ENCODE data around the gene STRN3. TPM values are rescaled to one million over a fixed set of nuclear protein-coding genes. Genes with fewer than 3 reads are reported as not detected.

Gene STRN3
- total RNA-seq, 1 experiment from 2014 or later, result 52.1 TPM

DNA sequence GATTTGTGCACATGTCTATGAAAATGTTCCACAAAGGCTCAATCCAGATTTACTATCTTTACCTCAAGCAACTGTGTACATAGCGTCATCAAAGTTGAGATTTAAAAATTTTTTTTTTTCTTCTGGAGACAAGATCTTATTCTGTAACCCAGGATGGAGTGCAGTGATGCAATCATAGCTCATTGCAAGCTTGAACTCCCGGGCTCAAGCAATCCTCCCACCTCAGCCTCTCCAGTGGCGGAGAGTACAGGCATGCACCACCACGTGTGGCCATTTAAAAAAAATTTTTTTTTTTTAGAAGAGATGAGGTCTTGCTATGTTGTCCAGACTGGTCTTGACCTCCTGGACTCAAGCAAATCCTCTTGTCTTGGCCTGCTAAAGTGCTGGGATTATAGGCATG is 149.5 kb downstream of the STRN3 start:
- H4K8ac ChIP-seq (replicated peaks; ENCODE audit: insufficient read length, low read depth, low read length), result no peak overlapping the region
- no peak overlapping the region for H2BK15ac ChIP-seq (ENCODE audit: low read depth, low read length)
- no peaks in the 10 kb centered on the region for H4K20me1 ChIP-seq (ENCODE audit: control insufficient read depth, insufficient read depth, insufficient read length)
- Mint-ChIP-seq H3K4me3 (no peak overlapping the region; a peak in 1 of 5 replicates), H3K36me3 (ENCODE audit: insufficient read depth in 1 of 3, low read depth in 3 of 3) (peaks cover 0 to 8% (median 2%) of the 10 kb centered on the region in 3 experiments; a peak in 4 of 7 replicates), H3K9me3 (no peaks in the 10 kb centered on the region; a peak in 2 of 5 replicates), H3K4me1 (peaks cover 22% of the 10 kb centered on the region in 2 experiments), H3K27me3 (ENCODE audit: low read depth) (peaks cover 42% of the 10 kb centered on the region), H3K27ac (no peak overlapping the region)
- no peaks in the 10 kb centered on the region for H3K79me2 ChIP-seq (ENCODE audit: insufficient read depth, low read length)
- no peak overlapping the region for H3K23ac ChIP-seq (ENCODE audit: insufficient read length, low read depth, low read length)
- no peak overlapping the region for H3K4ac ChIP-seq (ENCODE audit: low read depth, low read length)
- no peak overlapping the region for H3K27ac ChIP-seq (ENCODE audit: insufficient read length, low read depth, low read length)
- H3K9ac ChIP-seq (ENCODE audit: extremely low read depth, insufficient read length, low read length), result no peak overlapping the region
- H4K91ac ChIP-seq (ENCODE audit: insufficient read length, low read depth, low read length), result no peak overlapping the region
- H3K23me2 ChIP-seq (ENCODE audit: insufficient read length, low read depth, low read length, poor library complexity, severe bottlenecking), result peaks cover 17% of the 10 kb centered on the region
- no peaks in the 10 kb centered on the region for H3K79me1 ChIP-seq (ENCODE audit: insufficient read depth, low read depth, low read length, poor library complexity, severe bottlenecking)
- H3K9me3 ChIP-seq (ENCODE audit: control insufficient read depth, low read depth, low read length), result no peaks in the 10 kb centered on the region
- no peak overlapping the region for H2AFZ ChIP-seq (ENCODE audit: low read length)
- H2BK20ac ChIP-seq (ENCODE audit: low read depth, low read length, poor library complexity, severe bottlenecking), result no peak overlapping the region
- no peak overlapping the region for H3K18ac ChIP-seq (ENCODE audit: insufficient read length, low read depth, low read length)
- no peak overlapping the region for H3K14ac ChIP-seq (ENCODE audit: insufficient read depth, low read length)
- WGBS (ENCODE audit: extremely low coverage, insufficient read length, low lambda C conversion rate), result no CpG with 5 or more reads among the region's 4 CpGs
- H3K56ac ChIP-seq (ENCODE audit: insufficient read length, low read depth, low read length), result no peak overlapping the region
- H3T11ph ChIP-seq (ENCODE audit: low read length), result no peak overlapping the region
- TF ChIP-seq, protein P1, sequence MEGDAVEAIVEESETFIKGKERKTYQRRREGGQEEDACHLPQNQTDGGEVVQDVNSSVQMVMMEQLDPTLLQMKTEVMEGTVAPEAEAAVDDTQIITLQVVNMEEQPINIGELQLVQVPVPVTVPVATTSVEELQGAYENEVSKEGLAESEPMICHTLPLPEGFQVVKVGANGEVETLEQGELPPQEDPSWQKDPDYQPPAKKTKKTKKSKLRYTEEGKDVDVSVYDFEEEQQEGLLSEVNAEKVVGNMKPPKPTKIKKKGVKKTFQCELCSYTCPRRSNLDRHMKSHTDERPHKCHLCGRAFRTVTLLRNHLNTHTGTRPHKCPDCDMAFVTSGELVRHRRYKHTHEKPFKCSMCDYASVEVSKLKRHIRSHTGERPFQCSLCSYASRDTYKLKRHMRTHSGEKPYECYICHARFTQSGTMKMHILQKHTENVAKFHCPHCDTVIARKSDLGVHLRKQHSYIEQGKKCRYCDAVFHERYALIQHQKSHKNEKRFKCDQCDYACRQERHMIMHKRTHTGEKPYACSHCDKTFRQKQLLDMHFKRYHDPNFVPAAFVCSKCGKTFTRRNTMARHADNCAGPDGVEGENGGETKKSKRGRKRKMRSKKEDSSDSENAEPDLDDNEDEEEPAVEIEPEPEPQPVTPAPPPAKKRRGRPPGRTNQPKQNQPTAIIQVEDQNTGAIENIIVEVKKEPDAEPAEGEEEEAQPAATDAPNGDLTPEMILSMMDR (conservative IDR thresholded peaks at IDR 0.05), result no peak
- no peak overlapping the region for H2AK5ac ChIP-seq (ENCODE audit: insufficient read length, low read length)
- H2BK12ac ChIP-seq (ENCODE audit: insufficient read length, low read depth, low read length), result no peak overlapping the region
- H3K4me2 ChIP-seq (ENCODE audit: insufficient read depth, insufficient read length, low read length), result no peak overlapping the region
- 0 out of 2 replicates have a peak, but pooled peaks cover 2% of the 10 kb centered on the region for H3K4me1 ChIP-seq (ENCODE audit: insufficient read depth, low read length)
- H4K5ac ChIP-seq (ENCODE audit: insufficient read length, low read depth, low read length), result no peak overlapping the region
- DNase-seq, result no peak
- peaks cover 21% of the 10 kb centered on the region; the same call in 1 of the 2 replicates for H3K27me3 ChIP-seq (ENCODE audit: insufficient read depth, low read length)
- no peak overlapping the region for H2BK5ac ChIP-seq (ENCODE audit: insufficient read length, low read length)
- H2BK120ac ChIP-seq (ENCODE audit: low read depth, low read length, poor library complexity, severe bottlenecking), result no peak overlapping the region

Measured in H9 (cell line).